ENCODE data around the gene SCML2.
"Not testable (repeated sequence)": the region's sequence is repeated elsewhere in the genome, so short reads cannot be mapped to it uniquely, and the experiment has no call there.

The SCML2 gene

DNA sequence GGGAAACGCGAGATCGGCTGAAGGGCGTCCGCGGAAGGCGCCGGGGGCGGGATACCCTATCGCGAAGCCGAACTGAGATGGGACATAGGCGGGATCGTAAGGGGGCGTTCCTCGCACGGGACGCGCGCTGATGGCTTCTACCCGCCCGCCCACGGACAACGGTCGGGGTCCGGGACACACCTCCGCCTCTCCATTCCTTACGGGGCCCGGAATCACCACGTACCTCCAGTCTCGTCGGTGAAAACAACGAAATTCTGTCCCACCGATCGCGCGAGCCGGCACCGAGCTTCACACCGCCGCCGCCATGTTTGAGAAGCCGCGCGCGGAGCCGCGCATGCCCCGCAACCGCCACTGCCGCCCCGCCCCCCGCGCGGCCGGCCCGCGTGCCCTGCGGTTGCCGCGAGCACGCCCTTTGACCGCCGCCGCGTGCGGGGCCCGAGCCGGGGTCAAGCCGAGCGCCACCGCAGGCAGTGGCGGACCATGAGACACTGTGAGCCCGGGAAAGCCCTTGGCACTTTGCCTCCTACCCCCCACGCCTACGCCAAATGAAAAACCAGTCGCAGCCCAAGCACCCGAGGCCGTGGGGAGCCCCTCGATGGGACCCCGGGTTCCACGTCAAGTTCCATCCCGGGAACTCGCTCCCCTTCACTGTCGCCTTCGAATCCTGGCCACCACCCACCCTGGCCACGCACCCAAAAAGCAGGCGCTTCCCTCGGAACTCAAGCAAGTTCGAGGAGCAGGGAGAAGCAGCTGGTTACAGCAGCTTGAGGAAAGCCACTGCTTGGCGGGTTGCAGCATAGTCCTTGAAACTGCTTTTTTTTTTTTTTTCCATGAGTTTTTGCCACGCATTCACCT, at the start of gene SCML2:
Gene SCML2 (minus strand): TSS at position 320 of the 855 bp plus-strand sequence. CDS start 20,617 bp downstream, outside the sequence.
- DNase-seq (ENCODE audit: low read depth), result peak; percentile 29

DNA sequence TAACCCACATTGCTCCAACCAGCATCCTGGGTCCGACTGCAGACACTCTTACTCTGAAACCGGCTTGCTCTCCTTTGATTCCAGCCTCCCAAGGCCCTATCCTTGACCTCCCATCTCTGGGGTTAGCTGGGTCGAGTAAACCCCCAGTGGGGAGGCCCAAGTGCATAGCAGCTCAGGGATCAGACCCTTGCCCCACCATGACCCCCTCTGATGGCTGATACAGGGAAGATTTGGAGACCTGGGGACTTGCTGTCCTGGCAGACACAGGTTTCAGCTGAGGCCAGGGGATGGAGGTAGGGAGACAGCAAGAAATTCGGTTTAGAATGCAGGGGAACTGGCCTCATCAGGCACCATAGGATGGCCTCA, 47.3 kb upstream of the SCML2 start:
- DNase-seq (ENCODE audit: low read depth), result no peak

DNA sequence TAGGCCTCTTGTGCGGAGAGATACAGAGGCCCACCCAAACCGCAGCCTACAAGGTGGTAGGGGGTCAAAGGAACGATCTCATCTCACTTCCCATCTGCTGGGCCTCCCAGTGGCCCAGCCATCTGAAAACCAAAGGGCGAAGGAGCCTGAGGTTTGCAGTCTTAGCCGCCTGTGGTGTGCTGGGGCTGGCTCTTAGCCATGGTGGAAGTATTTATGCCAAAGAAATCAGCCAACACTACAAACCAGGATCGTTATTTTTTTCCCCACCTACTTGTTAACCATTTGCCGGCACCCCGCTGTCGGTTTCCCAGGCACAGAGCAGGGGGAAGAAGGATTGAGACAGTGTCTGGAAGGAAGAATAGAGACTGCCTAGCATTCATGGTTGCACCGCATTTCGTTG, 40.0 kb upstream of the SCML2 start:
- DNase-seq (ENCODE audit: low read depth), result no peak

DNA sequence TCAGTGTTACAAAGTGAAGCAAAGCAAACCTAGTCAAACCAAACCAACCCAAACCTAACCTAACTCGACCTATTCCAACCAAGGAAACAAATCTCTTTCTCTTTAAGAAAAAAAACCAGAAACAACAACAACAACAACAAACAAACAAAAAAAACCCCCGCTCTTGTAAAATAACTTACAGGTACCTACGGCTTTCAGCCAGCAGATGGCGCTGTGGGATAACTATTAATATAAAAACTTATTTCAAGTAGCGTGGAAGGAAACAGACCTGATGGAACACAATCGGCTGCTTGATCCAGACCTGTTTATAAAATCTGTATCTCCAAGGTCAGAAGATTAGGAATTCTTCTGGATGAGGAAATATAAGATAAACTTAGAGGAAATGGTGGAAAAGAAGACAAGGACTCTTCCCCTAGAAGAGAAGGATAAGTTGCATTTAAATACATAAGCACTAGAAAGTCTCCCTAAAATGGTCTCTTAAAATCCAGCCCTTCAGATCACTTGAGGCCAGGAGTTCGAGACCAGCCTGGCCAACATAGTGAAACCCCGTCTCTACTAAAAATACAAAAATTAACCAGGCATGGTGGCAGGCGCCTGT, 36.6 kb upstream of the SCML2 start:
- DNase-seq (ENCODE audit: low read depth), result peak; percentile 1

DNA sequence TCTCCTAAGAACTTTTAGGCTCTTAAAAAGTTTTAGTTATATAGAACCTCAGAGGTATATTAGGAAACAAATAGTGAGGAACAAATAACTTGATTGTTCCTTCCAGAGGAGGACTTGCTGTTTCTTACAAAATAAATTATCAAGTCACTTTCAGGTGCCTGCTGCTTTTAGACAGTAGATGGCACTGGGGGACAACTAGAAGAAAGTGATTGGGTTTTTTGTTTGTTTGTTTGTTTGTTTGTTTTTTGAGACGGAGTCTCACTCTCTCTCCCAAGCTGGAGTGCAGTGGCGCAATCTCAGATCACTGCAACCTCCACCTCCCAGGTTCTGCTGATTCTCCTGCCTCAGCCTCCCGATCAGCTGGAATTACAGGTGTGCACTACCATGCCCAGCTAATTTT, 35.5 kb upstream of the SCML2 start:
- no peak for DNase-seq (ENCODE audit: low read depth)

DNA sequence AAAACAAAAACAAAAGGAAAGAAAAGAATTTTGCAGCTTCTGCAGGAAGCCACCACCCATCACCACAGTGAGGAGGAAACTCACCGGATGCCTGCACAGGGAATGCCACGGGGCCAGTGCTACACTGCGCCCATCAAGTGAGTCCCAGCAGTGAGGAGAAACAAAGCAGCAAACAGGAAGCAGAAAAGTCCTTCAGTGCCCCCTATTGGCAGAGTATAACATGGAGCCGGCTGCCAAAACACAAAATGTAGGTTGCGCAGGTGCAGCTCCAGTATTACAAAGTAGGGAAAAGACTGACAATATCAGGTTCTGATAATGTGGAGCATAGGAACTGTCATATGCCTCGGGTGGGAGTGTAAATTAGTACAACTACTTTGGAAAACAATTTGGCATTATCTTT, 23.3 kb upstream of the SCML2 start:
- peak; percentile 1 for DNase-seq (ENCODE audit: low read depth)

DNA sequence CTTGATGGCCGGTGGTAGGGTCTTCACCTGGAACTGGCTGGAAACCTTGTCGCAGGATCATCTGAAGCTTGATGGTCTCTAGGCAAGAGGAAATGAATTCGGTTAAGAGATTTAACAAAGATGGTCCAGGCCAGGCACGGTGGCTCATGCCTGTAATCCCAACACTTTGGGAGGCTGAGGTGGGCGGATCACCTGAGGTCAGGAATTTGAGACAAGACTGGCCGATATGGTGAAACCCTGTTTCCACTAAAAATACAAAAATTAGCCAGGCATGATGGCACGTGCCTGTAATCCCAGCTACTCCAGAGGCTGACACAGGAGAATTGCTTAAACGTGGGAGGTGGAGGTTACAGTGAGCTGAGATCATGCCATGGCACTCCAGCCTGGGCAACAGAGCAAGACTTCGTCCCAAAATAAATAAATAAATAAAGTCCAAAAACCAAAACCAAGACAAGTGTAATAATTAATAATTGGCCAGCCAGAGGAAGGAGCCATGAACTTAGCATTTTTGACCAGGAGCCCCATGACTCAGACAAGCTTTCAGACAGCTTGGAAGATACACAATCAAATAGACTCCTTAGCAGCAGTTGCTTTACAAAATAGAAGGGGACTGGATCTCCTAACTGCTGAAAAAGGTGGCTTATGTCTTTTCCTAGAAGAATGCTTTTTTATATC, 20.8 kb upstream of the SCML2 start:
- DNase-seq (ENCODE audit: low read depth), result not testable (repeated sequence)

DNA sequence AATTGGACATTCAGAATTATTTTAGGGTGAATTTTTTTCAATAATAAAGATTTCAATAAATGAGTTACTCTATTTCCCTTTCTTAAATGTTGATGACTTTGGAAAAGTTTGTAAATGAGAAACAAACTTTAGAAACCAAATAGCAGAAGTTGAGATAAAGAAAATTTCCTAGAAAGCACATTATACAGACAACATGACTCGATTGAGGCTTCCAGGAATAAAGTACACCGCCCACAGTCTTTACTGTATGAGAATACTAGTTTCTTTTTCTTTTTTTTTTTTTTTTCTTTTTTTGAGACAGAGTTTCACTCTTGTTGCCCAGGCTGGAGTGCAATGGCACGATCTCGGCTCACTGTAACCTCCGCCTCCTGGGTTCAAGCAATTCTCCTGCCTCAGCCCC, 14.6 kb upstream of the SCML2 start:
- DNase-seq (ENCODE audit: low read depth), result not testable (repeated sequence)

DNA sequence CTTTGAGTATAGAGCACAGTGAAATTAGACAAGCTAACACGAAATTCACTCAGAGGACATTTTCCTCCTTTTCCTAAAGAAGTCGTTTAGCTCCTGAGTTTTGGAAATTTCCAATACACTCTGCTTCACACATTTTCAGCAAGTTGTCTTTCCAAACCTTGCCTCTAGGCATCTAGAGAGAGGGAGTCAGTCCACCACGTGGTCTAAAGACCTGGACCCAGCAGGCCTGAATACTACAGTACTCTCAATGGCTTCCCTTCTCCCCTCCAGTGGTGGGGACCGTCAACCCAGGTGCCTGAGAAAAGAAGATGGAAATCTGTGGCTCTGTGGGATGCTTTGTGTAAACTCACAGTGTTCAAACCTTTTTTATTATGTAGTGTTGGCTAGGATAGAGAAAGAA, 13.9 kb upstream of the SCML2 start:
- no peak for DNase-seq (ENCODE audit: low read depth)

DNA sequence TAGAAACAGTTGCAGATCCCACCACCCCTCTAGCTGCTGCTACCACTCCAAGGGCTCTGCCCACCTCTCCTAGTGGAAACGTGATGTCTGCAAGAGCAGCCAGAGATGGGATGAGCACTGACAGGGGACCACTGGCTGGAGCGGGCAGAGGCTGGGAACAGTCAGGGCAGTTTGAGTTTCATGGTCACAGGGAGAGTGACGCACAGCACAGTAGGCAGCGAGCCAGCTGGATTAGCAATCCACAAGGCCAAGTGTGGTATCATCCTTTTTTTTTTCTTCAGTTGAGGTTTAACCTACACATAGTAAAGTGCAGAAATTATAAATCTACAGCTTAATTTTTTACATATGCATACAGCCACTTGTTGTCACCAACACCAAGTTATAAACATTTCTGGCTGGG, 6.4 kb upstream of the SCML2 start:
- DNase-seq (ENCODE audit: low read depth), result no peak

DNA sequence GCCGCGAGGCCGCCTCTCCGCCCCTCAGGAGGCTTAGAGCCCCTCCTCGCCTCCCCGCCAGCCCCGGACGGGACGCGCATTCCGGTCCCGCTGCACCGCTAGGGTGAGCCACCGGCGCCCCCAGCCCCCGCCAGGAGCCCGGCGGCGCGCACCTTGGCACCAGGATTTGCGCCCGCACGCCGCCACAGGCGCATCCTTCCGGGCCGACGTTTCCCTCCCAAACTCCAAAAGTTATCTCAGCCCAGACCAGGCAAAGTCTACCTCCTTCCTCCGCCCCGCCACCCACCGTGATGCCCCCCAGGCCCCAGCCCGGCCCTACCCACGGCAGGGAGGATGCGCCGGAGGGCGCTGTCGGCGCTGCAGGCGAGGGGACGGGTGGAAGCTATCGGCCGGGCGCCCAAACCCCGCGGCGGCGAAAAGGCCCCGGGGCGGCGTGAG, 538 bp downstream of the SCML2 start:
- peak; percentile 2 for DNase-seq (ENCODE audit: low read depth)

DNA sequence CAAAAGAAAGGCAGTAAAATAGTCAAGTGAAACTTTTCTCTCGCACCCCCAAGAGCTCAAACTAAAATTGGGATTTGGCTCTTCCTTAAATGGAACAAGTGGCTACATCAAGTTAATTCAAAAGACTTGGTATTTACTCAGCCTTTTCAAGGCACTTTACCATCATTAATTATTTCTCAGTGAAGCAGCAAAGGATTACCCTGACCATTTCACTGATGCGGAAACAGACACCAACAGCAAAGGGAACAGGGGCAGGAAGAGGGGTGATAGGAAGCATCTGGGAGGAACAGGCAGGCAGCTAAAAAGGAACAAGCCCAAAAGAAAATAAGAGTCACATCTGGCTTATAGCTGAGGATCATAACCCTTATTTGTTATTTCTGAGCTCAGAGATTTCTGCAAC, 2.7 kb downstream of the SCML2 start:
- no peak for DNase-seq (ENCODE audit: low read depth)

DNA sequence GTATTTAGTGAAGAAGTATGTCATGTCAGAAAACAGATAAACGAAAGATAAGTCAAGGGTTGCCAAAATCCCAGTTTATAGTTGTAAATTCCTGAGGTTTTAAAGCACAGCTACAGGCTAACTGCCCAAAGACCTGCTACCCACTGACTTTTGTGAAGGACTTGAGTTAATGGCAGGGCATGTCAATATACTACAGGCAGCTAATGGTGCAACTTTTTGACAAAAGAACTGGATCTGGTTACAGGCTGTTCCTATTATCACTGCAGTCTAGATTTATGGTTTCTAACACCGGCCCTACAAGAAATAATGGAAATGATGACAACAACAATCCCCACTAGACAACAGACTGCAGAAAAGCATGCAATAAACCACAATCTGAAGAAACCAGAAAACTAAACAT, 6.4 kb downstream of the SCML2 start:
- DNase-seq (ENCODE audit: low read depth), result no peak

DNA sequence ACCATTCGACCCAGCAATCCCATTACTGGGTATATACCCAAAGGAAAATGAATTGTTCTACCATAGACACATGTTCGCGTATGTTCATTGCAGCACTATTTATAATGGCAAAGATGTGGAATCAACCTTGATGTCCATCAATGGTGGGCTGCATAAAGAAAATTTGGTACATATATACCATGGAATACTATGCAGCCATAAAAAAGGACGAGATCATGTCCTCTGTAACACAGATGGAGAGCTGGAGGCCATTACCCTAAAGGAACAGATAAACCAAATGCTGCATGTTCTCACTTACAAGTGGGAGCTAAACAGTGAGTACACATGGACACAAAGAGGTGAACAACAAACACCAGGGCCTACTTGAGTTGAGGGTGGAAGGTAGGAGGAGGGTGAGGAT, 45.1 kb downstream of the SCML2 start:
- DNase-seq (ENCODE audit: low read depth), result no peak

DNA sequence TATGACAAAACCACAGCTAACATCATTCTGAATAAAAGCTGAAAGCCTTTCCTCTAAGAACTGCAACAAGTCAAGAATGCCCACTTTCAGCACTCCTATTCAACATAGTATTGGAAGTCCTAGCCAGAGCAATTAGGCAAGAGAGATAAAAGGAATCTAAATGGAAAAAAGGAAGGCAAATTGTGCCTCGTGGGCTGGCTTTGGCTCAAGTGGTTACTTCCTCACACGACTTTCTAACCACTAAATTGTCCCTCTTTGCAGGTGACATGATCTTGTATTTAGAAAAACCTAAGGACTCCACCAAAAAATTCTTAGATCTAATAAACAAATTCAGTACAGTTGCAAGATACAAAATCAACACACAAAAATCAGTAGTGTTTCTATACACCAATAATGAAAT, 57.2 kb downstream of the SCML2 start:
- no peak for DNase-seq (ENCODE audit: low read depth)

DNA sequence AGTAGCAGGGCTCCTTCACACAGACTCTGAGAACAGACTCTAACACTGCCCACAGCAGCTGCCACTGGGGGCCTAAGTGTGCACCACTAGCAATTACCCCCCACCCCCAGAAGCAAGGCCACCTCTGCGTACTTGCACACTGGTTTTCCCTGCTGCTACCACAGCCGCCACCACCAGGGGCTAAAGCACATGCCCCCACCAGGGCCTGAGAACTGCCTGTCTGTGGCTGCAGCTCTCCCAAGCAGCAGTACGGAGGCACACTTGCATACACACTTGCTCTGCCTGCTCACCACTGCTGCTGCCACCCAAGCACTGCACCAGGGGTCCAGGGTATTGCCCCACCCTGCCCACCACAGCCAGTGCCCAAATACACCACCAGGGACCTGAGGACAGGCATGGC, 59.6 kb downstream of the SCML2 start:
- DNase-seq (ENCODE audit: low read depth), result no peak

DNA sequence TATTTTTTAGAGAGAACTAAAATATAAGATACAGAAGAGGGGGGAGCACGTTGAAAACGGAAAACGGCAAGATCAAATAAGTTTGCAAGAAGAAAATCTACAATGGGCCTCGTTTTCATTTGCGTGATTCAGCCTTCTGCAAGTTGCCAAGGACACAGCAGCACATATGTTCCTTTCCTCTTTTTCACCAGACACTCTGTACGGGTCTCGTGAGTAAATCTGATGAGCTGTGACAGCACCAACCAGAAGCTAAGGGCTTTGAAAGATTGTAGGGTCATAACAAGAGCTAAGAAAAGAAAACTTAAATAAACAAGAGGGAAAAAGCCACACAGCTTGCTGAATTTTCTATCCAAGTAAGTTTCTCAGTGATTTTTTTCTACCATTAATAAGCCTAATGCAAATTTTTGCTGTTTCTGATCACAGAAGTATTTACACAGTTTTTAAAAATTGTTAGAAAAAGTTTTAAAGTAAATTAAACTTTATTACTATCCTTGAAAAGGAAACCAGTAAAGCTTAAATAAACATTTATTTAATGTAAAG, 63.4 kb downstream of the SCML2 start:
- no peak for DNase-seq (ENCODE audit: low read depth)

DNA sequence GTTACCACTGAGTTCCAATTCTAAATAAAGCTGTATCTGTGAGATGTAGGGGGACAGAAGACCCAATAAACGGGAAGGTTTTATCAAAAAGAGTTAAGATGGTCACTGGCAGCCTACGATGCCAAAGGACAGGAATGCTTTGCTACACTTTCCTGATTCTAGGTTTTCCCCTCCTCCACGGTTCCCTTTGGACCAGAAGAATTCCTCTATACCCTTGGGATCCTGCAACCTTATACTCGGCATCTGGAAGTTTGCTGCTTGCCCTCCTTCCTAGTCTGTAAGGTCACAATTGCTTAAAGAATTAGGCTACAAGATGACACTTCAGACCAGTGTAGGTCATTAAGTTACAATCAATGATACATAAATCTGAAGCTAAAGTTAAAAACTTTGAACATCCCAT, 64.3 kb downstream of the SCML2 start:
- DNase-seq (ENCODE audit: low read depth), result no peak

DNA sequence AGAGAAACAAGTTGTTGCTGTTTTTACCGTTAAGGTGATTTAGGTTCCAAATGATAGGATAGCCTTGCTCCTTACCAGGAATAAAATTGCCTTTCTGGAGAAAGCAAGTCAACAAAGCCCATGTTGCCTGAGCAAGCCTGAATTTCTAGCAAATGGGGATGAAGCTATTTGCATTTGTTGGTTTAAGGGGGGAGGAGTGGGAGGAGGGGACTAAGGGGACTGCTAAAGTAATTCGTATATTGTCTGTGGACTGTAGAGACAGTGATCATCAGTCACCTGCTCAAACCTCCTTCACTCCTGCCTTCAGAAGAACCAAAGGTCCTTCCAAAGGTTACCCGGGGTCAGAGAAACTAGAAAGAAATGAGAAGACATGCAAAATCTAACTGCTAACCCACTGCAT, 65.8 kb downstream of the SCML2 start:
- no peak for DNase-seq (ENCODE audit: low read depth)

DNA sequence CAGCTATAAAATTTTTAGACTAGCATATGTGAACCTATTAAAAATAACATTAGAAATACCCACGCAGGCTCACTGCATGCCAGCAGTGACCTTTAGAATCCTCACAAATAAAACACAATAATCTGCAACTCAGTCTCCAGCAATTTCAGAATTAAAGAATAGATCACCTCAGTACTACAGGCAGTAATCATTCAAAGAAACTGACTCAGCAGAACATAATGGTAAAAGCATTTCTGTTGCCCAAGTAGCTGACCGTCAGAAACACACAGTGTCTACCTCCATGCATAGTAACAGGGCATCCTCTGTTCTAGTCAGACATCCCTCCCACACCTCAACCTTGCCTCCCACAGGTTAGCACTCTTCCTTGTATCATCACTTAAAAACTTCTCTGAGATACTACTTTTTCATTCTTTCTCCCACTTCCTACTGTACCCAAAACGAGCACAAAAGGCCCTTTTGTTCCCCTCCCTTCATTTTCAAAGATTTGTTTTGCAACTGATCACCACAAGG, 68.1 kb downstream of the SCML2 start:
- no peak for DNase-seq (ENCODE audit: low read depth)

DNA sequence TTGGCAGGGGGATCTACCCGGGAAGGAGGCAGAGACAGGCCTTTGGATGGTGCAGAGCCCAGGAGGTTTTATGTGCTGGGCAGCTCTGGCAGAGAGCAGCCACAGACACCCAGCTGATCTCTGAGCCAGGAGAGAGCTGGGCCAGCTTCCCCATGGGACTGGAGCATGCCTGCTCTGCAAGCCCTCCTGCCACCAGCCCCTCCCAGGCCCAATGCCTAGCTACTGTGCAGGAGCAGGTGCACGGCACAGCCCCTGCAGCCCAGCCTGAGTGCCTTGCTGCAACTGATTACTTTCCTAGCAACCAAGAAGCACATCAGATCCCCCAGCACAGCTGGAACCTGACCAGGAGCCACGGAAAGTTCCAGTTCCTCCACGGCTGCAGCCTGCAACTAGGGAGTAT, 76.0 kb downstream of the SCML2 start:
- no peak for DNase-seq (ENCODE audit: low read depth)

DNA sequence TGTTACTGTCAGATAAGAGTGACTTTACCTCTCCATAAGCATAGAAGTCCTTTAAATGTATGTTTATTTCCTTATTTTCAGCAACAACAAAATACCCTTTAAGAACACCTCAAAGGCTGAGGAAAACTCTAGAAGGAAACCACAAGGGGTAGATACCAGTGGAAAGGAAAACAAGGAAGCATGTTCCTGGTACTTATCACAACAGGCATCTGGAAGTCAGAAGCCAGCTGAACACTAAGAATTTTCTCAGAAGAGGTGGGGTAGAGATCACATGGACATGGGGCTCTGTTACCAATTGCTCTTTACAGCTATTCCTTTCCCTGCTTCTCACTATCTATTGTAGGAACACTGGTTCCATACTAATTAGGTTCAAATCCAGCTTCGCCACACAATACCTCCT, 82.3 kb downstream of the SCML2 start:
- no peak for DNase-seq (ENCODE audit: low read depth)

DNA sequence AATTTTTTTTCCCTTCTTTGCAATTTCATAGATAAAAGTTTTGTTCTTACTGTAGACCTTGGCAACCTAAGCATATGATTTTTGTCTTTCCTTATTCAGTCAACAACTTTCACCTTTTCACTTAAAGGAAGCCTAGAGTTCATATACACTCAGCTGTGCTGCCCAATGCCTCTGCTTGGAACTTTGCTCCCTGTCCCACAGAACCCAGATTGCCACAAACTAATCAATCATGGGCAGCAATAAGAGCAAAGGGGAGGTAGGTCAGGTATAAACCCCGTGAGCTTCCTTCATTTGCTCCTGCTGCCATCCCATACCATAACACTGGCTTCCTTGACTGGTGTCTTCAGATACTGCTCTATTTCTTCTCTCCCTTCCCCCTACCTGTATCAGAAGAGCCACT, 82.8 kb downstream of the SCML2 start:
- no peak for DNase-seq (ENCODE audit: low read depth)
